HCT116 (cell line): ENCODE results near the gene LGALS9. TPM values are rescaled to one million over a fixed set of nuclear protein-coding genes. Genes with fewer than 3 reads are reported as not detected.
A peak's percentile ranks its signal among the peaks of the same experiment; 100 is the strongest.
"Not testable (repeated sequence)": the region's sequence is repeated elsewhere in the genome, so short reads cannot be mapped to it uniquely, and the experiment has no call there.

Experiments used
- ATAC-seq: fragments of 200-7000 bp; cut with Tn5 transposase; 2 replicates; pipeline ENCODE4 v1.9.1; 2020; ENCODE audit warnings: mild to moderate bottlenecking, moderate library complexity
- BruUV-seq: library from RNA; stranded (reverse); fragments of 400-500 nt; replicated peaks from 2 replicates; lab custom pipeline; 2021; lab: Mats Ljungman, UMichigan
- CTCF ChIA-PET: fragments of 300-600 bp; sonication (Branson Sonifier 250); formaldehyde crosslinking; loops from one replicate; lab custom pipeline; 2021; ENCODE audit warnings: antibody characterized with exemption; lab: Charles Lee
- POLR2A ChIA-PET: fragments of 300-600, 350-600 bp; sonication (Branson Sonifier 250); formaldehyde crosslinking; loops from one replicate; lab custom pipeline; 2021; ENCODE audit warnings: antibody characterized with exemption; lab: Charles Lee
- RAD21 ChIA-PET, 2 experiments: fragments of 300-600 bp; sonication (Branson Sonifier 250); formaldehyde crosslinking; loops; one replicate each; lab custom pipeline; 2023; ENCODE audit warnings: low total read pairs in 2 of 2; ENCODE audit not compliant: uncharacterized antibody in 2 of 2, unreplicated experiment in 2 of 2, low non-redundant PET in 1 of 2; lab: Charles Lee
- DNase-seq: peaks from one replicate; pipeline ENCODE4 v3.0.0-alpha.2; 2010; ENCODE audit warnings: low read depth, low spot score
- H2AFZ ChIP-seq: fragments of 200-600 bp; shearing (Covaris generic), sonication (generic); 2 replicates; pipeline ENCODE4 v1.6.1; 2017; ENCODE audit warnings: low read depth, mixed run types, mixed read lengths, antibody characterized with exemption, low read length; ENCODE audit not compliant: poor library complexity, severe bottlenecking
- H3K27ac ChIP-seq: 2 replicates; pipeline ENCODE4 v1.5.1; 2012; ENCODE audit warnings: low read depth, low read length
- H3K27me3 ChIP-seq: fragments of 200-600 bp; sonication (generic); 2 replicates; pipeline ENCODE4 v1.6.1; 2016; ENCODE audit warnings: mixed run types, low read length, mixed read lengths; ENCODE audit not compliant: insufficient read depth
- H3K36me3 ChIP-seq, 2 experiments: fragments of 200-500 bp in 1 of 2; fragments of 200-600 bp in 1 of 2; sonication (Bioruptor generic) in 1 of 2; sonication (generic) in 1 of 2; 2 replicates each; pipeline versions ENCODE4 v1.5.1 to v1.6.1; 2014 to 2016; ENCODE audit warnings: low read length in 2 of 2, inconsistent platforms in 1 of 2, mixed read lengths in 1 of 2, mixed run types in 1 of 2; ENCODE audit not compliant: insufficient read depth in 2 of 2, control insufficient read depth in 1 of 2
- H3K4me1 ChIP-seq, 2 experiments: fragments of 200-600 bp in 1 of 2; sonication (generic) in 1 of 2; 2 replicates each; pipeline versions ENCODE4 v1.5.1 to v1.6.1; 2012 to 2017; ENCODE audit warnings: low read length in 2 of 2, inconsistent platforms in 1 of 2, mild to moderate bottlenecking in 1 of 2, mixed read lengths in 1 of 2, mixed run types in 1 of 2, moderate library complexity in 1 of 2; ENCODE audit not compliant: insufficient read depth in 2 of 2, control insufficient read depth in 1 of 2
- H3K4me2 ChIP-seq: fragments of 200-600 bp; sonication (generic); 2 replicates; pipeline ENCODE4 v1.6.1; 2017; ENCODE audit warnings: mixed run types, low read length, mixed read lengths
- H3K4me3 ChIP-seq, 2 experiments: fragments of 200-600 bp in 1 of 2; sonication (generic) in 1 of 2; replicated peaks in 1 of 2; 2 replicates each; pipeline ENCODE4 v1.5.1; 2011 to 2016; ENCODE audit warnings: low read length in 2 of 2, control low read depth in 1 of 2, low read depth in 1 of 2, mild to moderate bottlenecking in 1 of 2, mixed read lengths in 1 of 2, mixed run types in 1 of 2
- H3K79me2 ChIP-seq: fragments of 200-600 bp; sonication (generic); 2 replicates; pipeline ENCODE4 v1.6.1; 2017; ENCODE audit warnings: mild to moderate bottlenecking, mixed run types, low read length, moderate library complexity, mixed read lengths; ENCODE audit not compliant: insufficient read depth
- H3K9ac ChIP-seq: fragments of 200-600 bp; sonication (generic); 2 replicates; pipeline ENCODE4 v1.6.1; 2016; ENCODE audit warnings: low read length, mixed read lengths
- H3K9me2 ChIP-seq: fragments of 200-600 bp; sonication (generic), shearing (Covaris generic); 2 replicates; pipeline ENCODE4 v1.6.1; 2017; ENCODE audit warnings: mixed run types, mild to moderate bottlenecking, moderate library complexity; ENCODE audit not compliant: insufficient read depth
- H3K9me3 ChIP-seq, 2 experiments: fragments of 200-500 bp in 1 of 2; fragments of 200-600 bp in 1 of 2; sonication (Bioruptor generic) in 1 of 2; sonication (generic) in 1 of 2; 2 replicates each; pipeline ENCODE4 v1.6.1; 2014 to 2017; ENCODE audit warnings: low read length in 2 of 2, mixed read lengths in 2 of 2, inconsistent platforms in 1 of 2, low read depth in 1 of 2, mild to moderate bottlenecking in 1 of 2, mixed run types in 1 of 2, moderate library complexity in 1 of 2; ENCODE audit not compliant: control insufficient read depth in 1 of 2, insufficient read depth in 1 of 2
- H4K20me1 ChIP-seq: fragments of 200-600 bp; sonication (generic), shearing (Covaris generic); 2 replicates; pipeline ENCODE4 v1.6.1; 2017; ENCODE audit warnings: mixed run types, mild to moderate bottlenecking, moderate library complexity; ENCODE audit not compliant: insufficient read depth
- intact Hi-C: fragments of 100-400 bp; cut with micrococcal nuclease; formaldehyde crosslinking; loops from 2 replicates; pipeline ENCODE4 v1.10.0; 2022
- total RNA-seq: library from RNA; stranded (reverse); gene quantifications from one replicate; pipeline ENCODE4 v1.2.1, GENCODE V29; 2021; ENCODE audit not compliant: unreplicated experiment
- TF ChIP-seq, protein P1 (sequence below): IDR thresholded peaks from 2 replicates; pipeline ENCODE4 v1.6.1; 2012; ENCODE audit warnings: low read depth
- TF ChIP-seq, protein P2 (sequence below): IDR thresholded peaks from 2 replicates; pipeline ENCODE4 v1.6.1; 2012

The LGALS9 gene
- total RNA-seq, 1 experiment from 2014 or later = 1.9 TPM

DNA sequence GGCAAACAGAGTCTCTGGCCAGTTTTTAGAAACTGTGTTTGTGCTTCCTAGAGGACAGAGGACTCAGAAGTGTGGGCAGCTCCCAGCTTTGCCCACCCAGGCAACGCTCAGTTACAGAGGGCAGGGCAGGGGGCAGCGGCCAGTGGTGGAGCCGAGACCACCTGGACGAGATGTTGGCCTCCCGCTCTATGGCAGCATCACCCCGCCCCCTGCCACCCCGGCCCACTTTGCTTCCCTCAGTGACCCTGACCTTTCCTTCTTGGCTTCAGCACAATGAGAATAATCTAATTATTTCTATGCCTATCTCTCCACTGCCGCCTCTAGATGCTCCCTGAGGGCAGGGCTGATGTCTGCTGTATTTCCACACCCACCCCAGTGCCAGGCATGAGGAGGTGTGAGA is 25.6 kb downstream of the LGALS9 start:
- H3K27me3 ChIP-seq, ATAC-seq, DNase-seq, intact Hi-C loops, H3K27ac ChIP-seq, H3K4me2 ChIP-seq, H3K36me3 ChIP-seq, BruUV-seq, H3K4me3 ChIP-seq, H3K79me2 ChIP-seq, POLR2A ChIA-PET, H3K9ac ChIP-seq, H4K20me1 ChIP-seq, H2AFZ ChIP-seq, H3K9me3 ChIP-seq, H3K9me2 ChIP-seq, H3K4me1 ChIP-seq, RAD21 ChIA-PET: not testable (repeated sequence)
- CTCF ChIA-PET = interaction anchor here (1.9 to 2.8 kb wide), 2 partner anchors 100 kb away, joined by 15 to 76 read pairs; no protein-coding TSS in a partner anchor

DNA sequence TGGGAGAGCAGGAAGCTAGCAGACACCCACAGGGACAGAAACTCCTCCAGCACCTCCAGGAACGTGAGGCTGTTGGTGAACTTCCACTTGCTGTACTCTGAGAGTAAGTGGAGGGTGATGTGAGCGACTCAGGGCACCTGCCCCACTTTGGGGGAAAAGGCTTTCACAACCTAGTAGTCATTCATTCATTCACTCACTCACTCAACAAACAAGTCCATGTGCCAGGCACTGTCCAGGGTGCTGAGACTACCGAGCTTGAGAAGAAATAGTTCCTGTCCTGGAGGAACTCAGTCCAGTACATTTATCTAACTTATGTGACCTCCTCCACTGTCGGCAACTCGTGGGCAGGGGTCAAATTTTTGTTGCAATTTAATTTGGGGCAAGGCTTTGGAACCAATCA is 26.6 kb downstream of the LGALS9 start:
- CTCF ChIA-PET = interaction anchor here (1.2 to 1.9 kb wide), 2 partner anchors 99 to 222 kb away, joined by 3 to 15 read pairs; no protein-coding TSS in a partner anchor
- no peaks in the 10 kb centered on the region for H3K9me2 ChIP-seq
- no peak overlapping the region for H2AFZ ChIP-seq
- RAD21 ChIA-PET = no interaction called here
- TF ChIP-seq, protein P1, sequence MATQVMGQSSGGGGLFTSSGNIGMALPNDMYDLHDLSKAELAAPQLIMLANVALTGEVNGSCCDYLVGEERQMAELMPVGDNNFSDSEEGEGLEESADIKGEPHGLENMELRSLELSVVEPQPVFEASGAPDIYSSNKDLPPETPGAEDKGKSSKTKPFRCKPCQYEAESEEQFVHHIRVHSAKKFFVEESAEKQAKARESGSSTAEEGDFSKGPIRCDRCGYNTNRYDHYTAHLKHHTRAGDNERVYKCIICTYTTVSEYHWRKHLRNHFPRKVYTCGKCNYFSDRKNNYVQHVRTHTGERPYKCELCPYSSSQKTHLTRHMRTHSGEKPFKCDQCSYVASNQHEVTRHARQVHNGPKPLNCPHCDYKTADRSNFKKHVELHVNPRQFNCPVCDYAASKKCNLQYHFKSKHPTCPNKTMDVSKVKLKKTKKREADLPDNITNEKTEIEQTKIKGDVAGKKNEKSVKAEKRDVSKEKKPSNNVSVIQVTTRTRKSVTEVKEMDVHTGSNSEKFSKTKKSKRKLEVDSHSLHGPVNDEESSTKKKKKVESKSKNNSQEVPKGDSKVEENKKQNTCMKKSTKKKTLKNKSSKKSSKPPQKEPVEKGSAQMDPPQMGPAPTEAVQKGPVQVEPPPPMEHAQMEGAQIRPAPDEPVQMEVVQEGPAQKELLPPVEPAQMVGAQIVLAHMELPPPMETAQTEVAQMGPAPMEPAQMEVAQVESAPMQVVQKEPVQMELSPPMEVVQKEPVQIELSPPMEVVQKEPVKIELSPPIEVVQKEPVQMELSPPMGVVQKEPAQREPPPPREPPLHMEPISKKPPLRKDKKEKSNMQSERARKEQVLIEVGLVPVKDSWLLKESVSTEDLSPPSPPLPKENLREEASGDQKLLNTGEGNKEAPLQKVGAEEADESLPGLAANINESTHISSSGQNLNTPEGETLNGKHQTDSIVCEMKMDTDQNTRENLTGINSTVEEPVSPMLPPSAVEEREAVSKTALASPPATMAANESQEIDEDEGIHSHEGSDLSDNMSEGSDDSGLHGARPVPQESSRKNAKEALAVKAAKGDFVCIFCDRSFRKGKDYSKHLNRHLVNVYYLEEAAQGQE = peak; percentile 72
- TF ChIP-seq, protein P2, sequence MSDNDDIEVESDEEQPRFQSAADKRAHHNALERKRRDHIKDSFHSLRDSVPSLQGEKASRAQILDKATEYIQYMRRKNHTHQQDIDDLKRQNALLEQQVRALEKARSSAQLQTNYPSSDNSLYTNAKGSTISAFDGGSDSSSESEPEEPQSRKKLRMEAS = no peak
- no peaks in the 10 kb centered on the region for H4K20me1 ChIP-seq
- DNase-seq (no peak), ATAC-seq (no peak)
- H3K4me3 ChIP-seq = no peak overlapping the region
- H3K27me3 ChIP-seq = no peaks in the 10 kb centered on the region
- no peak overlapping the region for H3K27ac ChIP-seq
- POLR2A ChIA-PET = no interaction called here
- no peaks in the 10 kb centered on the region for H3K9me3 ChIP-seq
- H3K36me3 ChIP-seq = no peaks in the 10 kb centered on the region
- no peak overlapping the region for H3K4me2 ChIP-seq
- intact Hi-C loops = no loop called here
- BruUV-seq = no TSS peak
- H3K79me2 ChIP-seq = no peaks in the 10 kb centered on the region
- H3K9ac ChIP-seq = no peak overlapping the region
- peaks cover 3 to 6% of the 10 kb centered on the region in 2 experiments; a peak in 2 of 4 replicates for H3K4me1 ChIP-seq
